Upper lobe of left lung (tissue), 6 donors: ENCODE results near the gene SHC1. TPM values are rescaled to one million over a fixed set of nuclear protein-coding genes. Genes with fewer than 3 reads are reported as not detected.

Experiments
- ATAC-seq, 2 donors: fragments of 200-7000 bp; cut with Tn5 transposase; one replicate each; pipeline ENCODE4 v1.9.1; 2022; ENCODE audit warnings: mild to moderate bottlenecking in 2 of 2, moderate library complexity in 2 of 2; ENCODE audit not compliant: low FRiP score in 2 of 2
- DNase-seq, 2 donors: peaks; one replicate each; pipeline ENCODE4 v3.0.0-alpha.2; 2019 to 2020
- H3K27ac ChIP-seq, 4 donors: fragments of 200-600 bp; sonication (generic); one replicate each; pipeline ENCODE4 v1.5.1; 2016 to 2019
- H3K27me3 ChIP-seq, 4 donors: fragments of 200-600 bp; sonication (generic); one replicate each; pipeline ENCODE4 v1.5.1; 2017 to 2019
- H3K36me3 ChIP-seq, 4 donors: fragments of 200-600 bp; sonication (generic); one replicate each; pipeline ENCODE4 v1.5.1; 2016 to 2019
- H3K4me1 ChIP-seq, 4 donors: fragments of 200-600 bp; sonication (generic); one replicate each; pipeline ENCODE4 v1.5.1; 2018 to 2019
- H3K4me3 ChIP-seq, 4 donors: fragments of 200-600 bp; sonication (generic); one replicate each; pipeline ENCODE4 v1.5.1; 2017 to 2019; ENCODE audit warnings: mild to moderate bottlenecking in 2 of 4, moderate library complexity in 1 of 4
- H3K9me3 ChIP-seq, 4 donors: fragments of 200-600 bp; sonication (generic); one replicate each; pipeline ENCODE4 v1.5.1; 2018 to 2019
- EP300 ChIP-seq, 4 donors: sonication (generic); formaldehyde crosslinking; IDR thresholded peaks; one replicate each; pipeline ENCODE4 v1.5.1; 2017; ENCODE audit warnings: antibody characterized with exemption in 4 of 4, control low read depth in 2 of 4
- POLR2A ChIP-seq, 4 donors: fragments of 450-650 bp; IDR thresholded peaks; one replicate each; pipeline ENCODE4 v1.5.1; 2016 to 2017; ENCODE audit warnings: antibody characterized with exemption in 4 of 4, mild to moderate bottlenecking in 2 of 4
- POLR2AphosphoS5 ChIP-seq, 2 donors: sonication (generic); formaldehyde crosslinking; IDR thresholded peaks; one replicate each; pipeline ENCODE4 v1.5.1; 2017; ENCODE audit warnings: antibody characterized with exemption in 2 of 2
- WGBS, 2 donors: methylation state at CpG; one replicate each; pipeline ENCODE4 v1.1.5; 2017 to 2018; 5-methylcytosine and 5-hydroxymethylcytosine counted together
- total RNA-seq, 6 donors: library from RNA; depleted of rRNA in 4 of 6; stranded (reverse); fragments of >200 nt in 4 of 6; gene quantifications; one replicate each; pipeline versions ENCODE4 v1.1.0 to v1.2.1, GENCODE V29; 2016 to 2021
- TF ChIP-seq, protein P1 (sequence below), 6 experiments: fragments of 450-650 bp in 4 of 6; fragments of 200-600 bp in 2 of 6; sonication (generic) in 2 of 6; IDR thresholded peaks; one replicate each; pipeline ENCODE4 v1.5.1; 2016 to 2019; ENCODE audit warnings: antibody characterized with exemption in 6 of 6
- donor health status: DM: no; HTN: no; CAD: no; lungs with moderate emphysema.
- donor health status: DM: no; HTN: yes; CAD: no; lungs with severe emphysema.

The SHC1 gene
- total RNA-seq, 6 donors from 2014 or later: 55.5 to 130 (median 69.1) TPM

- Histone ChIP-seq H3K4me3 (peak overlapping the region in 3 of 4 donors; percentile 20 to 49 (median 44)), H3K36me3 (peaks cover 0 to 8% (median 4%) of the 10 kb centered on the region in 4 donors), H3K27me3 (no peaks in the 10 kb centered on the region), H3K9me3 (no peaks in the 10 kb centered on the region), H3K27ac (peak overlapping the region; percentile 93 to 100 (median 96)), H3K4me1 (peaks cover 73 to 95% (median 93%) of the 10 kb centered on the region in 4 donors)
- TF ChIP-seq POLR2AphosphoS5 (IDR thresholded peaks at IDR 0.05) (no peak), POLR2A (IDR thresholded peaks at IDR 0.05) (no peak), EP300 (IDR thresholded peaks at IDR 0.05) (no peak)
- TF ChIP-seq, protein P1, sequence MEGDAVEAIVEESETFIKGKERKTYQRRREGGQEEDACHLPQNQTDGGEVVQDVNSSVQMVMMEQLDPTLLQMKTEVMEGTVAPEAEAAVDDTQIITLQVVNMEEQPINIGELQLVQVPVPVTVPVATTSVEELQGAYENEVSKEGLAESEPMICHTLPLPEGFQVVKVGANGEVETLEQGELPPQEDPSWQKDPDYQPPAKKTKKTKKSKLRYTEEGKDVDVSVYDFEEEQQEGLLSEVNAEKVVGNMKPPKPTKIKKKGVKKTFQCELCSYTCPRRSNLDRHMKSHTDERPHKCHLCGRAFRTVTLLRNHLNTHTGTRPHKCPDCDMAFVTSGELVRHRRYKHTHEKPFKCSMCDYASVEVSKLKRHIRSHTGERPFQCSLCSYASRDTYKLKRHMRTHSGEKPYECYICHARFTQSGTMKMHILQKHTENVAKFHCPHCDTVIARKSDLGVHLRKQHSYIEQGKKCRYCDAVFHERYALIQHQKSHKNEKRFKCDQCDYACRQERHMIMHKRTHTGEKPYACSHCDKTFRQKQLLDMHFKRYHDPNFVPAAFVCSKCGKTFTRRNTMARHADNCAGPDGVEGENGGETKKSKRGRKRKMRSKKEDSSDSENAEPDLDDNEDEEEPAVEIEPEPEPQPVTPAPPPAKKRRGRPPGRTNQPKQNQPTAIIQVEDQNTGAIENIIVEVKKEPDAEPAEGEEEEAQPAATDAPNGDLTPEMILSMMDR (IDR thresholded peaks at IDR 0.05): no peak
- 41 to 50% methylated on average over 3 to 15 of the region's 16 CpGs for WGBS, 2 donors
- ATAC-seq (no peak), DNase-seq (peak; percentile 79 to 81)
These were observed 37.7 kb upstream of the SHC1 start for GRCh38 chr1:155008015-155008941.

- no peak for TF ChIP-seq EP300 (IDR thresholded peaks at IDR 0.05)
- TF ChIP-seq, protein P1 (IDR thresholded peaks at IDR 0.05): no peak
- no peak for TF ChIP-seq POLR2AphosphoS5 (IDR thresholded peaks at IDR 0.05)
- TF ChIP-seq POLR2A (IDR thresholded peaks at IDR 0.05): no peak
- Histone ChIP-seq H3K9me3 (no peaks in the 10 kb centered on the region), H3K4me3 (peak overlapping the region in 2 of 4 donors; percentile 44 to 49), H3K4me1 (peaks cover 66 to 86% (median 84%) of the 10 kb centered on the region in 4 donors), H3K27me3 (no peaks in the 10 kb centered on the region), H3K27ac (peak overlapping the region; percentile 93 to 100 (median 96)), H3K36me3 (peaks cover 0 to 8% (median 4%) of the 10 kb centered on the region in 4 donors)
- no peak for DNase-seq
- 55 to 64% methylated on average over 4 to 6 of the region's 6 CpGs for whole genome bisulfite sequencing, 2 donors
- ATAC-seq: no peak
These were observed 36.8 kb upstream of the SHC1 start for GRCh38 chr1:155007251-155007828.

DNA sequence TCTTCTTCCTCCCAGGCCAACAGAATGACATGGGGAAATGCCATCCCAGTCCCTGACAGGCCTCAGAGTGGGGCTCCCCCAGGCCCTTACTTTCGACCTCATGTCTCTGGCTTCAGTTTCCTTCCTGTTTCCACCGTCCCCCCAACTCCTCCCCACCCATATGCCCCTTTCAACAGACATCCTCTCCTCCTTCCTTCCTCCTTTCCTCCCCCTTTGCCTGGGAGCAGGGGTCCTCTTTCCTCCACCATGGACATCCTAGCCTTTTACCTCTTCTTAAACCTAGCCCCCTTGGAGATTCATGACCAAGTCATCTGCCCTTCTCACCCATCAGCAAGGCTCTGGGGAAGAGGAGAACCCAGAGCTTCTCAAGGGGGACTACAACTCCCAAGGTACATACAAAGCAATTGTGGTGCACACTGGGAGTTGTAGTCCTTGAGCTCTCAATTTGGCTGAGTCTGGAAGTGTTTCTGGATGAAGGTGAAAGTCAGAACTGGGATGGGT lies 36.1 kb upstream of the SHC1 start:
- ATAC-seq (no peak), DNase-seq (peak in 1 of 2 donors; percentile 66)
- peaks cover 59 to 79% (median 77%) of the 10 kb centered on the region in 4 donors for H3K4me1 ChIP-seq
- no peaks in the 10 kb centered on the region for H3K27me3 ChIP-seq
- H3K4me3 ChIP-seq: peak overlapping the region in 1 of 4 donors; percentile 94
- H3K36me3 ChIP-seq: peaks cover 0 to 8% (median 4%) of the 10 kb centered on the region in 4 donors
- TF ChIP-seq EP300 (IDR thresholded peaks at IDR 0.05): no peak
- no peak for TF ChIP-seq POLR2AphosphoS5 (IDR thresholded peaks at IDR 0.05)
- no peak for TF ChIP-seq POLR2A (IDR thresholded peaks at IDR 0.05)
- TF ChIP-seq, protein P1 (IDR thresholded peaks at IDR 0.05): no peak
- WGBS, 2 donors: 11 to 17% methylated on average over 2 of the region's 2 CpGs
- H3K9me3 ChIP-seq: no peaks in the 10 kb centered on the region
- peak overlapping the region; percentile 93 to 100 (median 96) for H3K27ac ChIP-seq

GRCh38 chr1:155005076-155006011 lies 34.8 kb upstream of the SHC1 start:
- WGBS, 2 donors: 22 to 32% methylated on average over 10 to 14 of the region's 17 CpGs
- peaks cover 46 to 70% (median 65%) of the 10 kb centered on the region in 4 donors for H3K4me1 ChIP-seq

More at GRCh38 chr1:155005076-155006011, 34.8 kb upstream of the SHC1 start:
- H3K4me3 ChIP-seq: peak overlapping the region in 3 of 4 donors; percentile 90 to 94 (median 94)
- peak overlapping the region; percentile 93 to 100 (median 96) for H3K27ac ChIP-seq
- H3K36me3 ChIP-seq: no peaks in the 10 kb centered on the region
- ATAC-seq: peak in 1 of 2 donors; percentile 1
- no peaks in the 10 kb centered on the region for H3K9me3 ChIP-seq
- DNase-seq: peak; percentile 85 to 93
- no peaks in the 10 kb centered on the region for H3K27me3 ChIP-seq
- peak in 1 of 4 donors; percentile 59 for TF ChIP-seq POLR2A (IDR thresholded peaks at IDR 0.05)
- TF ChIP-seq, protein P1 (IDR thresholded peaks at IDR 0.05): no peak
- peak in 1 of 4 donors; percentile 11 for TF ChIP-seq EP300 (IDR thresholded peaks at IDR 0.05)
- peak; percentile 13 to 33 for TF ChIP-seq POLR2AphosphoS5 (IDR thresholded peaks at IDR 0.05)
